HepG2 (cell line): ENCODE measurements around the gene ME2.

Source experiments
- CENPBD1 ChIP-seq: sonication (generic); formaldehyde crosslinking; IDR thresholded peaks from 2 replicates; pipeline ENCODE4 v1.8.0; 2022; ENCODE audit warnings: missing genetic modification reagents, low read depth, mild to moderate bottlenecking, borderline replicate concordance
- CTCF ChIP-seq: sonication (generic); formaldehyde crosslinking; IDR thresholded peaks from 2 replicates; pipeline ENCODE4 v1.5.0; 2020; ENCODE audit warnings: mild to moderate bottlenecking, missing genetic modification reagents, moderate library complexity
- ESRRA ChIP-seq: sonication (generic); formaldehyde crosslinking; IDR thresholded peaks from 2 replicates; pipeline ENCODE4 v1.5.1; 2020; ENCODE audit warnings: mild to moderate bottlenecking, low read depth, missing genetic modification reagents
- KMT2A ChIP-seq: sonication (generic); formaldehyde crosslinking; IDR thresholded peaks from 2 replicates; pipeline ENCODE4 v1.4.0; 2020; ENCODE audit warnings: missing genetic modification reagents
- MAFG ChIP-seq: sonication (generic); formaldehyde crosslinking; IDR thresholded peaks from 2 replicates; pipeline ENCODE4 v1.5.1; 2020; ENCODE audit warnings: mild to moderate bottlenecking, missing genetic modification reagents
- MAFK ChIP-seq, 2 experiments: IDR thresholded peaks in 1 of 2; conservative IDR thresholded peaks in 1 of 2; 2 replicates each; pipeline ENCODE4 v1.6.1; 2011; ENCODE audit warnings: improper control_type of control experiment in 2 of 2, low read length in 2 of 2
- POLR2A ChIP-seq, 2 experiments: IDR thresholded peaks; 2 replicates each; pipeline ENCODE4 v1.6.1; 2011; ENCODE audit warnings: low read depth in 2 of 2, low read length in 2 of 2, mild to moderate bottlenecking in 1 of 2, moderate library complexity in 1 of 2; ENCODE audit not compliant: insufficient read depth in 1 of 2
- REST ChIP-seq, 2 experiments: IDR thresholded peaks; 2 replicates each; pipeline ENCODE4 v1.6.1; 2011 to 2012; ENCODE audit warnings: low read length in 2 of 2, borderline replicate concordance in 1 of 2, low read depth in 1 of 2, mild to moderate bottlenecking in 1 of 2, moderate library complexity in 1 of 2
- SOX5 ChIP-seq: IDR thresholded peaks from 2 replicates; pipeline ENCODE4 v1.6.1; 2016; ENCODE audit warnings: borderline replicate concordance
- ZNF18 ChIP-seq: sonication (generic); formaldehyde crosslinking; IDR thresholded peaks from 2 replicates; pipeline ENCODE4 v1.8.0; 2022; ENCODE audit warnings: mild to moderate bottlenecking, missing genetic modification reagents; ENCODE audit not compliant: insufficient replicate concordance
- ZNF510 ChIP-seq: sonication (generic); formaldehyde crosslinking; IDR thresholded peaks from 2 replicates; pipeline ENCODE4 v1.4.0; 2020; ENCODE audit warnings: low read depth, mild to moderate bottlenecking, missing genetic modification reagents
- ZNF574 ChIP-seq: sonication (generic); formaldehyde crosslinking; IDR thresholded peaks from 2 replicates; pipeline ENCODE4 v1.4.0; 2020; ENCODE audit warnings: missing genetic modification reagents

GRCh38 chr18:50937183-50937582 lies 58.3 kb downstream of the ME2 start:
- no peak for TF ChIP-seq KMT2A (CRISPR knock-in tag)
- TF ChIP-seq REST (IDR thresholded peaks at IDR 0.05; ENCODE audit: borderline replicate concordance in 1 of 2, low read depth in 1 of 2, low read length in 2 of 2), result no peak
- no peak for TF ChIP-seq SOX5
- no peak for TF ChIP-seq ESRRA (CRISPR knock-in tag)
- no peak for TF ChIP-seq MAFG
- TF ChIP-seq ZNF510 (CRISPR knock-in tag), result no peak
- TF ChIP-seq ZNF18, result no peak
- no peak for TF ChIP-seq CENPBD1
- no peak for TF ChIP-seq CTCF (CRISPR knock-in tag)
- no peak for TF ChIP-seq ZNF574 (CRISPR knock-in tag)
- TF ChIP-seq POLR2A (IDR thresholded peaks at IDR 0.05; ENCODE audit: insufficient read depth in 1 of 2, low read depth in 2 of 2, low read length in 2 of 2), result no peak
- TF ChIP-seq MAFK (conservative IDR thresholded peaks at IDR 0.05 in 1 of 2, IDR thresholded peaks at IDR 0.05 in 1 of 2; ENCODE audit: low read length in 2 of 2), result no peak
